MM.1S (cell line): ENCODE data around the gene PLK5.

Experiments used
- DNase-seq: peaks from one replicate; pipeline ENCODE4 v3.0.0-alpha.2; 2015
- H2AFZ ChIP-seq: fragments of 300-600 bp; sonication (generic); 2 replicates; pipeline ENCODE4 v1.6.0; 2016; ENCODE audit warnings: antibody characterized with exemption, low read length
- H3F3A ChIP-seq: fragments of 300-600 bp; sonication (generic); 2 replicates; pipeline ENCODE4 v1.6.1; 2016; ENCODE audit warnings: mild to moderate bottlenecking, antibody characterized with exemption, low read length, moderate library complexity, mixed read lengths; ENCODE audit not compliant: insufficient read depth
- H3K27ac ChIP-seq: fragments of 300-600 bp; sonication (generic); 2 replicates; pipeline ENCODE4 v1.5.1; 2016; ENCODE audit warnings: mild to moderate bottlenecking, low read length
- H3K27me3 ChIP-seq: fragments of 300-600 bp; sonication (generic); replicated peaks from 2 replicates; pipeline ENCODE4 v1.6.0; 2016; ENCODE audit warnings: low read length; ENCODE audit not compliant: insufficient read depth
- H3K36me3 ChIP-seq: fragments of 300-600 bp; sonication (generic); replicated peaks from 2 replicates; pipeline ENCODE4 v1.6.1; 2016; ENCODE audit warnings: mild to moderate bottlenecking, low read length, mixed read lengths; ENCODE audit not compliant: insufficient read depth
- H3K4me1 ChIP-seq: fragments of 300-600 bp; sonication (generic); 2 replicates; pipeline ENCODE4 v1.6.1; 2016; ENCODE audit warnings: low read length, mixed read lengths
- H3K4me2 ChIP-seq: fragments of 300-600 bp; sonication (generic); 2 replicates; pipeline ENCODE4 v1.6.0; 2016; ENCODE audit warnings: low read depth, low read length
- H3K4me3 ChIP-seq: fragments of 300-600 bp; sonication (generic); 2 replicates; pipeline ENCODE4 v1.5.1; 2016; ENCODE audit warnings: low read length, mixed read lengths
- H3K79me2 ChIP-seq: fragments of 300-600 bp; sonication (generic); 2 replicates; pipeline ENCODE4 v1.6.1; 2016; ENCODE audit warnings: mixed run types, low read length, mixed read lengths
- H3K9ac ChIP-seq: fragments of 300-600 bp; sonication (generic); 2 replicates; pipeline ENCODE4 v1.6.1; 2016; ENCODE audit warnings: low read length, mixed read lengths
- H3K9me2 ChIP-seq: fragments of 300-600 bp; sonication (generic); replicated peaks from 2 replicates; pipeline ENCODE4 v1.6.1; 2016; ENCODE audit warnings: mild to moderate bottlenecking, low read length, mixed read lengths; ENCODE audit not compliant: insufficient read depth
- H3K9me3 ChIP-seq: fragments of 300-600 bp; sonication (generic); replicated peaks from 2 replicates; pipeline ENCODE4 v1.6.1; 2016; ENCODE audit warnings: mild to moderate bottlenecking, low read length, mixed read lengths; ENCODE audit not compliant: insufficient read depth
- H4K20me1 ChIP-seq: fragments of 300-600 bp; sonication (generic); 2 replicates; pipeline ENCODE4 v1.6.1; 2016; ENCODE audit warnings: mild to moderate bottlenecking, low read length, moderate library complexity, mixed read lengths; ENCODE audit not compliant: insufficient read depth
- CTCF ChIP-seq: fragments of 300-600 bp; sonication (generic); IDR thresholded peaks from 2 replicates; pipeline ENCODE4 v1.5.1; 2016; ENCODE audit warnings: antibody characterized with exemption, low read length, mixed read lengths
- EZH2 ChIP-seq: fragments of 300-600 bp; sonication (generic); optimal IDR thresholded peaks from 2 replicates; pipeline ENCODE3; 2017; ENCODE audit warnings: low read depth, mild to moderate bottlenecking, antibody characterized with exemption, low read length, mixed read lengths
- EZH2phosphoT487 ChIP-seq: fragments of 300-600 bp; sonication (generic); IDR thresholded peaks from 2 replicates; pipeline ENCODE4 v1.6.1; 2018; ENCODE audit warnings: antibody characterized with exemption, low read length

Gene PLK5

GRCh38 chr19:1576242-1577089, 52.6 kb downstream of the PLK5 start:
- H3K9me3 ChIP-seq = no peaks in the 10 kb centered on the region
- no peaks in the 10 kb centered on the region for H4K20me1 ChIP-seq
- no peaks in the 10 kb centered on the region for H3F3A ChIP-seq
- no peaks in the 10 kb centered on the region for H3K9me2 ChIP-seq
- H3K27ac ChIP-seq = no peak overlapping the region
- no peaks in the 10 kb centered on the region for H3K4me1 ChIP-seq
- no peak overlapping the region for H2AFZ ChIP-seq
- H3K79me2 ChIP-seq = no peaks in the 10 kb centered on the region
- DNase-seq = no peak
- H3K4me3 ChIP-seq = no peak overlapping the region
- H3K36me3 ChIP-seq = no peaks in the 10 kb centered on the region; the same call in 1 of the 2 replicates
- peaks cover 14% of the 10 kb centered on the region for H3K27me3 ChIP-seq
- no peak overlapping the region for H3K4me2 ChIP-seq
- TF ChIP-seq CTCF (no peak), EZH2phosphoT487 (no peak), EZH2 (no peak)
- H3K9ac ChIP-seq = no peak overlapping the region

GRCh38 chr19:1577090-1577928, 53.4 kb downstream of the PLK5 start:
- H3K79me2 ChIP-seq = no peaks in the 10 kb centered on the region
- H3K4me3 ChIP-seq = no peak overlapping the region
- no peak overlapping the region for H2AFZ ChIP-seq
- no peaks in the 10 kb centered on the region for H3K9me3 ChIP-seq
- TF ChIP-seq EZH2phosphoT487 (no peak), CTCF (no peak), EZH2 (no peak)
- no peak overlapping the region for H3K4me2 ChIP-seq
- no peaks in the 10 kb centered on the region for H4K20me1 ChIP-seq
- no peaks in the 10 kb centered on the region for H3K4me1 ChIP-seq
- DNase-seq = no peak
- H3K27me3 ChIP-seq = peaks cover 7% of the 10 kb centered on the region
- H3K9ac ChIP-seq = no peak overlapping the region
- no peaks in the 10 kb centered on the region for H3K9me2 ChIP-seq
- H3K27ac ChIP-seq = no peak overlapping the region
- no peaks in the 10 kb centered on the region for H3F3A ChIP-seq
- H3K36me3 ChIP-seq = no peaks in the 10 kb centered on the region; the same call in none of the 2 replicates

- Histone ChIP-seq H4K20me1 (no peaks in the 10 kb centered on the region), H3K79me2 (no peaks in the 10 kb centered on the region), H3K4me1 (no peaks in the 10 kb centered on the region), H3K4me3 (no peak overlapping the region), H3F3A (no peaks in the 10 kb centered on the region), H3K27ac (no peak overlapping the region), H3K4me2 (no peak overlapping the region), H3K9ac (no peak overlapping the region), H3K27me3 (no peaks in the 10 kb centered on the region; the same call in 1 of the 2 replicates), H3K9me2 (no peaks in the 10 kb centered on the region), H2AFZ (no peak overlapping the region), H3K9me3 (no peaks in the 10 kb centered on the region), H3K36me3 (no peaks in the 10 kb centered on the region; the same call in none of the 2 replicates)
- DNase-seq = no peak
- TF ChIP-seq EZH2 (no peak), EZH2phosphoT487 (no peak), CTCF (no peak)
These were observed 54.2 kb downstream of the PLK5 start for GRCh38 chr19:1577929-1578618.
